ENCODE measurements around the gene AKR1C2.
"Not testable (repeated sequence)": the region's sequence is repeated elsewhere in the genome, so short reads cannot be mapped to it uniquely, and the experiment has no call there.

Gene AKR1C2

GRCh38 chr10:5012595-5012994 is 8.9 kb upstream of the AKR1C2 start:
- Histone ChIP-seq H3K27me3 (ENCODE audit: control insufficient read depth, low read length) (no peaks in the 10 kb centered on the region), H3K9me3 (ENCODE audit: control insufficient read depth, insufficient read depth, low read length) (no peaks in the 10 kb centered on the region), H4K20me1 (ENCODE audit: control insufficient read depth, insufficient read depth, low read depth, low read length) (no peaks in the 10 kb centered on the region), H3K79me2 (ENCODE audit: control insufficient read depth, low read length) (no peaks in the 10 kb centered on the region), H3K4me3 (ENCODE audit: low read length) (no peak overlapping the region), H3K36me3 (ENCODE audit: control insufficient read depth, low read length) (no peaks in the 10 kb centered on the region), H3K9me2 (replicated peaks; ENCODE audit: control insufficient read depth, low read length) (no peaks in the 10 kb centered on the region), H3K4me2 (ENCODE audit: low read length) (no peak overlapping the region), H3K27ac (ENCODE audit: low read depth, low read length) (no peak overlapping the region), H3F3A (ENCODE audit: control insufficient read depth, insufficient read depth) (no peaks in the 10 kb centered on the region), H3K4me1 (ENCODE audit: control insufficient read depth, low read length) (no peaks in the 10 kb centered on the region)
- TF ChIP-seq CTCF (IDR thresholded peaks at IDR 0.05; ENCODE audit: low read depth, low read length, poor library complexity, severe bottlenecking) (no peak), EZH2phosphoT487 (IDR thresholded peaks at IDR 0.05; ENCODE audit: borderline replicate concordance, low read length) (no peak)

GRCh38 chr10:5011392-5011791 is 7.7 kb upstream of the AKR1C2 start:
- not testable (repeated sequence) for H3K79me2 ChIP-seq (ENCODE audit: control insufficient read depth, low read length)

GRCh38 chr10:5010043-5010442 is 6.4 kb upstream of the AKR1C2 start:
- not testable (repeated sequence) for H3K4me3 ChIP-seq (ENCODE audit: low read length); H3K4me2 ChIP-seq (ENCODE audit: low read length); H3K9me2 ChIP-seq (replicated peaks; ENCODE audit: control insufficient read depth, low read length); H3K9me3 ChIP-seq (ENCODE audit: control insufficient read depth, insufficient read depth, low read length); H4K20me1 ChIP-seq (ENCODE audit: control insufficient read depth, insufficient read depth, low read depth, low read length); H3K36me3 ChIP-seq (ENCODE audit: control insufficient read depth, low read length); H3K27ac ChIP-seq (ENCODE audit: low read depth, low read length); H3K4me1 ChIP-seq (ENCODE audit: control insufficient read depth, low read length); H3K79me2 ChIP-seq (ENCODE audit: control insufficient read depth, low read length); H3K27me3 ChIP-seq (ENCODE audit: control insufficient read depth, low read length); H3F3A ChIP-seq (ENCODE audit: control insufficient read depth, insufficient read depth)

More at GRCh38 chr10:5011392-5011791, 7.7 kb upstream of the AKR1C2 start:
- H3K9me3 ChIP-seq (ENCODE audit: control insufficient read depth, insufficient read depth, low read length); H3K36me3 ChIP-seq (ENCODE audit: control insufficient read depth, low read length); H3K4me2 ChIP-seq (ENCODE audit: low read length); H3K4me3 ChIP-seq (ENCODE audit: low read length); H3K27me3 ChIP-seq (ENCODE audit: control insufficient read depth, low read length); H3F3A ChIP-seq (ENCODE audit: control insufficient read depth, insufficient read depth); H3K9me2 ChIP-seq (replicated peaks; ENCODE audit: control insufficient read depth, low read length); H3K4me1 ChIP-seq (ENCODE audit: control insufficient read depth, low read length); H4K20me1 ChIP-seq (ENCODE audit: control insufficient read depth, insufficient read depth, low read depth, low read length); H3K27ac ChIP-seq (ENCODE audit: low read depth, low read length): not testable (repeated sequence)

- H3K36me3 ChIP-seq (ENCODE audit: control insufficient read depth, low read length); H3F3A ChIP-seq (ENCODE audit: control insufficient read depth, insufficient read depth); H4K20me1 ChIP-seq (ENCODE audit: control insufficient read depth, insufficient read depth, low read depth, low read length); H3K4me2 ChIP-seq (ENCODE audit: low read length); H3K4me1 ChIP-seq (ENCODE audit: control insufficient read depth, low read length); H3K27me3 ChIP-seq (ENCODE audit: control insufficient read depth, low read length); H3K4me3 ChIP-seq (ENCODE audit: low read length); H3K27ac ChIP-seq (ENCODE audit: low read depth, low read length); H3K9me2 ChIP-seq (replicated peaks; ENCODE audit: control insufficient read depth, low read length); H3K79me2 ChIP-seq (ENCODE audit: control insufficient read depth, low read length); H3K9me3 ChIP-seq (ENCODE audit: control insufficient read depth, insufficient read depth, low read length): not testable (repeated sequence)
Measured at GRCh38 chr10:5008857-5009548, 5.3 kb upstream of the AKR1C2 start.

GRCh38 chr10:5004501-5004900 is 844 bp upstream of the AKR1C2 start:
- H3K4me3 ChIP-seq (ENCODE audit: low read length); H3K36me3 ChIP-seq (ENCODE audit: control insufficient read depth, low read length): not testable (repeated sequence)

GRCh38 chr10:5004030-5004385 is 351 bp upstream of the AKR1C2 start:
- H3K27ac ChIP-seq (ENCODE audit: low read depth, low read length); H3K4me1 ChIP-seq (ENCODE audit: control insufficient read depth, low read length); H3F3A ChIP-seq (ENCODE audit: control insufficient read depth, insufficient read depth); H3K36me3 ChIP-seq (ENCODE audit: control insufficient read depth, low read length); H3K4me2 ChIP-seq (ENCODE audit: low read length); H3K79me2 ChIP-seq (ENCODE audit: control insufficient read depth, low read length); H3K9me3 ChIP-seq (ENCODE audit: control insufficient read depth, insufficient read depth, low read length); H4K20me1 ChIP-seq (ENCODE audit: control insufficient read depth, insufficient read depth, low read depth, low read length); H3K9me2 ChIP-seq (replicated peaks; ENCODE audit: control insufficient read depth, low read length); H3K4me3 ChIP-seq (ENCODE audit: low read length); H3K27me3 ChIP-seq (ENCODE audit: control insufficient read depth, low read length): not testable (repeated sequence)

More at GRCh38 chr10:5004501-5004900, 844 bp upstream of the AKR1C2 start:
- H3K79me2 ChIP-seq (ENCODE audit: control insufficient read depth, low read length); H3K4me2 ChIP-seq (ENCODE audit: low read length); H3K9me2 ChIP-seq (replicated peaks; ENCODE audit: control insufficient read depth, low read length); H3K27me3 ChIP-seq (ENCODE audit: control insufficient read depth, low read length); H3K4me1 ChIP-seq (ENCODE audit: control insufficient read depth, low read length); H4K20me1 ChIP-seq (ENCODE audit: control insufficient read depth, insufficient read depth, low read depth, low read length); H3K9me3 ChIP-seq (ENCODE audit: control insufficient read depth, insufficient read depth, low read length); H3K27ac ChIP-seq (ENCODE audit: low read depth, low read length); H3F3A ChIP-seq (ENCODE audit: control insufficient read depth, insufficient read depth): not testable (repeated sequence)

All from DOHH2 (cell line).